ENCODE data around the gene MLPH.

Gene MLPH, protein sequence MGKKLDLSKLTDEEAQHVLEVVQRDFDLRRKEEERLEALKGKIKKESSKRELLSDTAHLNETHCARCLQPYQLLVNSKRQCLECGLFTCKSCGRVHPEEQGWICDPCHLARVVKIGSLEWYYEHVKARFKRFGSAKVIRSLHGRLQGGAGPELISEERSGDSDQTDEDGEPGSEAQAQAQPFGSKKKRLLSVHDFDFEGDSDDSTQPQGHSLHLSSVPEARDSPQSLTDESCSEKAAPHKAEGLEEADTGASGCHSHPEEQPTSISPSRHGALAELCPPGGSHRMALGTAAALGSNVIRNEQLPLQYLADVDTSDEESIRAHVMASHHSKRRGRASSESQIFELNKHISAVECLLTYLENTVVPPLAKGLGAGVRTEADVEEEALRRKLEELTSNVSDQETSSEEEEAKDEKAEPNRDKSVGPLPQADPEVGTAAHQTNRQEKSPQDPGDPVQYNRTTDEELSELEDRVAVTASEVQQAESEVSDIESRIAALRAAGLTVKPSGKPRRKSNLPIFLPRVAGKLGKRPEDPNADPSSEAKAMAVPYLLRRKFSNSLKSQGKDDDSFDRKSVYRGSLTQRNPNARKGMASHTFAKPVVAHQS

DNA sequence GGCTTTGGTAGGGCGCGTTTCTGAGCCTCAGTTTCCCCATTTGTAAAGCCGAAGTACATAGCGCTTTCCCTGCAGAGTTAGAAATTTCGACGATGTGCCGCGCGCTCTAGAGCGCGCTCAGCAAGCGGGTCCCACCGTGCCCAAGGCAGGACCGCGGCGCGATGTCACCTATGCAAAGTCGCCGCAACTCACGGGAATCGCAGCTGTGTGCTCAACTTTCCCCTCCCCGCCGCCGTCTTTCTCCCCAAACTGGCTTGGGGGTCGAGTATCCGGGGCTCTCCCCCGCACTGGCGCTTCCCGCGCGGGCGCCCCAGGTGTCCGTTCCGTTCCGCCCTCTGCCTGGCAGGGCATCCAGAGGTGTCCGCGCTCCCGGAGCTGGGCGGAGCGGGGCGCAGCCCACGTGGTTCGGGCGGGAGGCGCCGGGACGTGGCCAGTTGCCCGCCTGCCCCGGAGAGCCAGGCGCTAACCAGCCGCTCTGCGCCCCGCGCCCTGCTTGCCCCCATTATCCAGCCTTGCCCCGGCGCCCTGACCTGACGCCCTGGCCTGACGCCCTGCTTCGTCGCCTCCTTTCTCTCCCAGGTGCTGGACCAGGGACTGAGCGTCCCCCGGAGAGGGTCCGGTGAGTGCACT is at the start of gene MLPH:
MLPH (plus strand) TSS at position 433 of the 630 bp plus-strand sequence. CDS start 6,176 bp downstream, outside the sequence.
- Histone ChIP-seq H3K4me1 (ENCODE audit: control insufficient read depth, insufficient read depth, low read length) (peaks cover 9% of the 10 kb centered on the region), H3K9me3 (ENCODE audit: control insufficient read depth, insufficient read depth, low read length) (peaks cover 5% of the 10 kb centered on the region), H3K4me3 (ENCODE audit: low read depth, low read length) (peak within 1 kb of the TSS; percentile 87), H3K27me3 (ENCODE audit: control insufficient read depth, insufficient read depth, low read length) (peaks cover 64% of the 10 kb centered on the region), H3K9ac (ENCODE audit: low read depth, low read length) (peak within 1 kb of the TSS; percentile 54), H3K36me3 (ENCODE audit: control insufficient read depth, insufficient read depth, low read length) (no peaks in the 10 kb centered on the region)

DNA sequence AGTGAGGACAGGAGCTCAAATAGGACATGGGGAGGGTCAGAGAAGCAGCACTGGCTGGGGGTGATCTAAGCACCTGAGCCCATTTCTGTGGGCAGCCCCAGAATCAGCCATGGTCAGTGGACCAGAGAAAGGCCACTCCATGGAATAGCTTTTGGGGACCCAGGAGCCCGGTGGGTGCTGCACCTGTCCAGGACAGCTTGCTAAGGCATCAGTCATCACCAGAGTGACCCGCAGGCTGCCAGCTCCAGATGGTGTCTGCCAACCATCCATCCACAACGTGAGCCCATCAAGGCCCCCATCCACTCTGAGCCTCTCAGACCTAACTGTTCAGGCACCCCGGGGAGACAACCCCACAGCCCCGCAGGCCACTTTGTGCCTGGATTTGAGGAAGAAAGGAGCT is 49.5 kb upstream of the MLPH start:
- no peak overlapping the region for H3K4me3 ChIP-seq (ENCODE audit: low read depth, low read length)
- peaks cover 7% of the 10 kb centered on the region for H3K4me1 ChIP-seq (ENCODE audit: control insufficient read depth, insufficient read depth, low read length)
- no peaks in the 10 kb centered on the region for H3K36me3 ChIP-seq (ENCODE audit: control insufficient read depth, insufficient read depth, low read length)
- H3K9me3 ChIP-seq (ENCODE audit: control insufficient read depth, insufficient read depth, low read length), result no peaks in the 10 kb centered on the region
- no peak overlapping the region for H3K9ac ChIP-seq (ENCODE audit: low read depth, low read length)
- no peaks in the 10 kb centered on the region for H3K27me3 ChIP-seq (ENCODE audit: control insufficient read depth, insufficient read depth, low read length)

DNA sequence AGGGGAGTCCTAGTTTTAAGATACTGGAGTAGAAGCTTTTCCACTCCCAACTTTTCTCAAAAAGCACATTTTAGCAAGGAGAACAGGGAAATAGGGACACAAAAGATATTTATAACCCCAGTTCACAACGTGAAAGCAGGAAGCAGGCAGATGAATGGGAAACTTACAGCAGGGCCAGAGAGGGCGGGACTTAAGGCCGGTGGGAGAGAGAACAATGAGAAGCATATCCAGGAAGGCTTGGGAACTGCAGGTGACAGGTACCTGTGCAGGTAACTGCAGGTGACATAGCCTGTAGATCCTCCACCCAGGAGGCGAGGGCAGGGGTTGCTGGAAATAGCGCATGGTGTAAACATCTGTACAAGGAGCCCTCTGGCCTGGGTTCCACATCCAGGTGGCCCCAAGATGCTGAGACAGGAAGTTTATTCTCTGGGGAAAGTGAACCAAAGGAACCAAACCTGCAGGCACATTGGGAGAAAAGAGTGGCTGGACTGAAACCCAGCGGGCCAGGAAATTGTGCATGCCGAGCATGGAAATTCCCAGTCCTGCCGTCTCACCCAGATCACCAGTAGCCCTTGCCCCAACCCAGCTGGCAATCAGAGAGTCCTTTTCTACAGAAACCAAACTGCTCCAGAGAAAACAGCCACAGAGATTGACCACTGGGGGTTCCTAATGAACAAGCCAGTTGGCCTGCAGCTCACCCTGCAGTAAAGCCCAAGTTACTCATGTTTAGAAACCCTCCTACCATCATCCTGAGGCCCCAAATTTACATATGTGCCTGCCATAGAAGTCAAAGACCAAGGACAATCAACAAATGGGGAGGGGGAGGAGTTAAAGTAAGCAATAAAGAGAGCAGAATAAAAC is 48.7 kb upstream of the MLPH start:
- Histone ChIP-seq H3K9ac (ENCODE audit: low read depth, low read length) (no peak overlapping the region), H3K4me1 (ENCODE audit: control insufficient read depth, insufficient read depth, low read length) (peaks cover 7% of the 10 kb centered on the region), H3K9me3 (ENCODE audit: control insufficient read depth, insufficient read depth, low read length) (no peaks in the 10 kb centered on the region), H3K4me3 (ENCODE audit: low read depth, low read length) (no peak overlapping the region), H3K27me3 (ENCODE audit: control insufficient read depth, insufficient read depth, low read length) (no peaks in the 10 kb centered on the region), H3K36me3 (ENCODE audit: control insufficient read depth, insufficient read depth, low read length) (no peaks in the 10 kb centered on the region)

DNA sequence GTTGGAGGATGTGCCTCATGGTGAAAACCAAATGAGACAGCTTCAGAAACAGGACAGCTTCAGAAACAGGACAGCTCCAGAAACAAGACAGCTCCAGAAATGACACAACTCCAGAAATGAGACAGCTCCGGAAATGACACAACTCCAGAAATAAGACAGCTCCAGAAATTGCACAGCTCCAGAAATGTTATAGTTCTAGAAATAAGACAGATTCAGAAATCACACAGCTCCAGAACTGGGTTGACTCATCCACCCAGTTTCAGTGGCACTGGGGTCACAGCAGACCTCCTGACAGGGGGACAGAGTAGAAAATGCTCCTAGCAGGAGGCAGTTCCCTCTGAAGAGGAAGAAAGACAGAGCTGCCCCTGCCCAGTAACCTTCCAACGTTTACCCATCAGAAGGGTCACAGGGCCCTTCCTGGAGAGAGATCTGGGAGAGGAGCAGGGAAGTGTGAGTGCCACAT is 46.2 kb upstream of the MLPH start:
- H3K36me3 ChIP-seq (ENCODE audit: control insufficient read depth, insufficient read depth, low read length), result no peaks in the 10 kb centered on the region
- H3K9me3 ChIP-seq (ENCODE audit: control insufficient read depth, insufficient read depth, low read length), result no peaks in the 10 kb centered on the region
- no peaks in the 10 kb centered on the region for H3K27me3 ChIP-seq (ENCODE audit: control insufficient read depth, insufficient read depth, low read length)
- no peak overlapping the region for H3K9ac ChIP-seq (ENCODE audit: low read depth, low read length)
- H3K4me3 ChIP-seq (ENCODE audit: low read depth, low read length), result no peak overlapping the region
- peaks cover 4% of the 10 kb centered on the region for H3K4me1 ChIP-seq (ENCODE audit: control insufficient read depth, insufficient read depth, low read length)

DNA sequence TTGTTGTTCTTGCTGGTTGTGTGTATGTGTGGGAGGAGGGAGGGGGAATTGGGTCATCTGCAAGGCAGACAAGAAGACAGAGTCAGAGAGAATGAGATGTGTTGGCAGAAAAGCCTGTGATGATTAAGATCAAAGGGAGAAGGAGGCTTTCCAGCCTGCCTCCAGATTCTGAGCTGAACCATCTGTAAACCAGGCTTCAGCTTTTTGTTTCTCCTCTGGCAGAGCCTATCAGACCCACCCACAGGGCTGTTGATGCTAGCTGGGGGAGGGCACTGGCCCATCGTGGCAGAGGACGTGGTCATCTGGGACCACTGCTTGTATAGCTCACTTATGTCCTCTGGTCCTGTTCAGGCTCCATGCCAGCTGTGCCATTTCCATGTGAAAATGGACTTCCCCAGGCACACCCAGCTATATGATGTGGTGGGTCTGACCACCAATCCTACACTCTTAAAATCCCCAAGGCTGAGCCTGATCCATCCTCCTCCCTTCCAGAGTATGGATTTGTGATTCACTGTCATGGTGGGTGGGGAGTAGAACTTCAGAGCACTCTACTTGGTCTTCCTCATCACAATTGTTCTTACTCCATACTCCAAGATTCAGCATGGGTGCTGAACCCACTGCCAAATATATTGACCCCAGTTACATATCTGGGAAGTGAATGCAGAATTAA is 45.3 kb upstream of the MLPH start:
- Histone ChIP-seq H3K36me3 (ENCODE audit: control insufficient read depth, insufficient read depth, low read length) (no peaks in the 10 kb centered on the region), H3K27me3 (ENCODE audit: control insufficient read depth, insufficient read depth, low read length) (no peaks in the 10 kb centered on the region), H3K9ac (ENCODE audit: low read depth, low read length) (no peak overlapping the region), H3K4me1 (ENCODE audit: control insufficient read depth, insufficient read depth, low read length) (peaks cover 4% of the 10 kb centered on the region), H3K9me3 (ENCODE audit: control insufficient read depth, insufficient read depth, low read length) (no peaks in the 10 kb centered on the region), H3K4me3 (ENCODE audit: low read depth, low read length) (no peak overlapping the region)

DNA sequence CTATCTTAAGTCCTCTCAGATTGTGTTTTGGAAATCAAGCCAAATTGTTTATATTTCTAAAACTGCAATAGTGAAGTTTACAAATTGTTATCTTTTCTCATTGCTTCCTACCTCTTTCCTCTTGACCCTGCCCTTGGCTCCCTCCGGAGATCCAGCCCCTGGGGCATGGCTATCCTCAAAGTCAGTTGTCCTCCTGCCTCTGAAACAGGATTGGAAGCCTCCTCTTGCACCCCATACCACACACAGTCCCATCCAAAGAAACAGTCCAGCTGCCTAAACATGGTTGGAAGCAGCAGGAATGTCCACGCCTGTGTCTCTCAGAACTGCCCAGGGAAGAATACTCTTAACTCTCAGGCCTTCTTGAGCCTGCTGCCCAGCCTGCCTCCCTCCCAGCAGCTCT is 43.0 kb upstream of the MLPH start:
- Histone ChIP-seq H3K36me3 (ENCODE audit: control insufficient read depth, insufficient read depth, low read length) (no peaks in the 10 kb centered on the region), H3K4me3 (ENCODE audit: low read depth, low read length) (no peak overlapping the region), H3K9ac (ENCODE audit: low read depth, low read length) (no peak overlapping the region), H3K27me3 (ENCODE audit: control insufficient read depth, insufficient read depth, low read length) (no peaks in the 10 kb centered on the region), H3K4me1 (ENCODE audit: control insufficient read depth, insufficient read depth, low read length) (no peaks in the 10 kb centered on the region), H3K9me3 (ENCODE audit: control insufficient read depth, insufficient read depth, low read length) (no peaks in the 10 kb centered on the region)

DNA sequence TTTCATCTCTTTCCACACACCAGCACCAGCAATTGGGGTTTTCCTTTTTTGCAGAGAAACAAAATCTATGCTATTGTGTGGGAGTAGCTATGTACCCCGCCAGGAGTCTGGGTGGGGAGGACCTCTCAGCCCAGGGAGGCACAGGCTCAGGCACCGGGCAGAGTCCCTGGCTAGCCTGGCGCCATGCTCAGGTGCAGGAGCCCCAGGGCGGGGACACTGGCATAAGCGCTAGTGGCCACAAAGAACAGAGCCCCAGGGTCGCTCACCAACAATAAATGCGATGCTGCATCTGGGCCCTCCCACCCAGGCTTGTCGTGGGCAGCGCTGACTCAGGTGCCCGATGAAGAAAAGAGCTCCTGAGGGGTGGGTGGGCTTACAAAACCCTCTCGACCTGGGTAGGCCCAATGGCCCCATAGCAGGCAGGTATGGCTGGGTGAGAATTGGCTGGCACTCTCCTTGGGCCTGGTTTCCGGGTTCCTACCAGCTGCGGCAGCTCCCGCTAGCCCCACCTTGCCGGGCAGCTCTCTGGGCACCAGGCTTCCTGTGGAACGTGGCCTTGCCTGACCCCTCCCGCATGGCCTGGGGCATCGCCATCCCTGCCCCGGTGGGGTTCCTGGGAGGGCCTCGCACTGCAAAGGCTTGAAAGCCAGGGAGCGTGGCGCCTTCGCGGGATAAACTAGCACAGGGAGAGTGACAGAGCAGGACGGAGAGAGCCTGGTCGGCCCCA is 41.3 kb upstream of the MLPH start:
- Histone ChIP-seq H3K27me3 (ENCODE audit: control insufficient read depth, insufficient read depth, low read length) (no peaks in the 10 kb centered on the region), H3K4me1 (ENCODE audit: control insufficient read depth, insufficient read depth, low read length) (no peaks in the 10 kb centered on the region)

DNA sequence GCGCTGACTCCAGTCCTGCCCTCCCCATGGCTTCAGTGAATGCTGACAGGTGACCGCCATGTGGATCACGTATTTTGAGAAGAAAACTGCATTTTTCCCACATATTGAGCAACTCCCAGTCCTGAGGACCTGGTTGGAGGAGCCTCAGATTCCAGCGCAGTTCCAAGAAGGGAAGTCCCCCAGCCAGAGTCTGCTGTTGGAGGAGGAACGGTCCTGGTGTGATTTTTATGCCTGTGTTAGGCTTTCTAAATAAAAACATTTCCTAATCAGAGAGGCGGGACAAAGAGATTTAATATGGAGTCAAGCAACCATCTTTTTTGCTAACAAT is 40.7 kb upstream of the MLPH start:
- Histone ChIP-seq H3K9me3 (ENCODE audit: control insufficient read depth, insufficient read depth, low read length) (no peaks in the 10 kb centered on the region), H3K4me3 (ENCODE audit: low read depth, low read length) (no peak overlapping the region), H3K9ac (ENCODE audit: low read depth, low read length) (no peak overlapping the region), H3K27me3 (ENCODE audit: control insufficient read depth, insufficient read depth, low read length) (peaks cover 2% of the 10 kb centered on the region), H3K4me1 (ENCODE audit: control insufficient read depth, insufficient read depth, low read length) (peaks cover 2% of the 10 kb centered on the region), H3K36me3 (ENCODE audit: control insufficient read depth, insufficient read depth, low read length) (no peaks in the 10 kb centered on the region)

More for the DNA sequence above, 41.3 kb upstream of the MLPH start:
- Histone ChIP-seq H3K9ac (ENCODE audit: low read depth, low read length) (no peak overlapping the region), H3K4me3 (ENCODE audit: low read depth, low read length) (no peak overlapping the region), H3K36me3 (ENCODE audit: control insufficient read depth, insufficient read depth, low read length) (no peaks in the 10 kb centered on the region), H3K9me3 (ENCODE audit: control insufficient read depth, insufficient read depth, low read length) (no peaks in the 10 kb centered on the region)

DNA sequence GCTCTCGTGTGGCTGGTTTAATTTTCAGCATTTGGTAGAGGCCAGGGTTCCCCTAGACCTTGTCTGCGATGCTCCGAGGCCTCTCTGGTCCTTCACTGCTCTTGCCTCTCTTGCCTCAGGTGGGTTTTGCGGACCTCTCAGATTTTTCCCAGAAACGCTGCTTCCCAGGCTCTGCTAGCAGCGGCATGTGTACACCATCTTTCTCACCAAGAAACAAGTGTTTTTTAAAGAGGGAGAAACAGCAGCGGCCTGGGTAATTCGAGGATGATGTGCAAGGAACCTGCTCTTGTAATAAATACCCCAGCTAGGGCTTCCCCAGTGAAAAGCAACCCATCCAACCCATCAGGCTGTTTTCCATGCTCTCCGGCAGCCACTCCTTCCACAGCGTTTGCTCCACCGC is 39.6 kb upstream of the MLPH start:
- Histone ChIP-seq H3K4me1 (ENCODE audit: control insufficient read depth, insufficient read depth, low read length) (peaks cover 2% of the 10 kb centered on the region), H3K36me3 (ENCODE audit: control insufficient read depth, insufficient read depth, low read length) (no peaks in the 10 kb centered on the region), H3K9ac (ENCODE audit: low read depth, low read length) (no peak overlapping the region), H3K9me3 (ENCODE audit: control insufficient read depth, insufficient read depth, low read length) (no peaks in the 10 kb centered on the region), H3K4me3 (ENCODE audit: low read depth, low read length) (no peak overlapping the region), H3K27me3 (ENCODE audit: control insufficient read depth, insufficient read depth, low read length) (peaks cover 2% of the 10 kb centered on the region)

DNA sequence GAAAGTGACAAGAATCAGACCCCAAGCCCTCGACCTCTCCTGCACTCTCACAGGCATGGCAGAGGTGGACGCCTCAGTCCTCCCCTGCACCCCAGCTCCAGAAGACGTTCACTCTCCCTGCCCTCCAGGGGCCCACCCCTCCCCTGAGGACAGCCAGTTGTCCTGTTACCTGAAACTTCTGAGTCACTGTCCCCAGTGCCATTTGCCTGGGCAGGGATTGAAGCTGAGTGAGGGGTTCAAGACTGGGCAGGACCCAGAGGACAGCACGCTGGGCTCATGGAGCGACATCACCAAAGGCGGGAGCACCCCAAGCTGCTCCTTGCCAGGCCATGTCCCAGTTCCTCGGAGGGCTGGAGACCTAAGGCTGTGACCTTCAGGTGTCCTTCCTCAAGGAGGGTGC is 38.9 kb upstream of the MLPH start:
- Histone ChIP-seq H3K4me1 (ENCODE audit: control insufficient read depth, insufficient read depth, low read length) (peaks cover 2% of the 10 kb centered on the region), H3K9ac (ENCODE audit: low read depth, low read length) (no peak overlapping the region), H3K4me3 (ENCODE audit: low read depth, low read length) (no peak overlapping the region), H3K27me3 (ENCODE audit: control insufficient read depth, insufficient read depth, low read length) (peaks cover 2% of the 10 kb centered on the region), H3K9me3 (ENCODE audit: control insufficient read depth, insufficient read depth, low read length) (no peaks in the 10 kb centered on the region), H3K36me3 (ENCODE audit: control insufficient read depth, insufficient read depth, low read length) (no peaks in the 10 kb centered on the region)
